Activated CD8-positive, alpha-beta memory T cell treated with anti-CD3 and anti-CD28 coated beads, Interleukin-2, amount 50 U/mL, for 1 hour (primary cell): ENCODE measurements around the gene PLEKHA7.

Experiments
- DNase-seq: peaks from one replicate; pipeline ENCODE4 v3.0.0-alpha.2; 2020; ENCODE audit errors: extremely low read depth

Gene PLEKHA7

GRCh38 chr11:16738193-16738946 lies 275.8 kb downstream of the PLEKHA7 start, which contains the start of gene C11orf58:
Gene C11orf58 (plus strand): TSS chr11:16738647. CDS start chr11:16738779, 132 bp downstream.
- DNase-seq, result peak; percentile 84

- no peak for DNase-seq
Measured at GRCh38 chr11:16737818-16738192, 276.4 kb downstream of the PLEKHA7 start.
